Astrocyte of the spinal cord (primary cell): ENCODE results near the gene SYTL2.

Experiments
- DNase-seq: peaks from one replicate; pipeline ENCODE4 v3.0.0; 2011; ENCODE audit warnings: low read depth, low spot score
- H3K4me3 ChIP-seq: 2 replicates; pipeline ENCODE4 v1.5.1; 2011; ENCODE audit warnings: low read depth, mild to moderate bottlenecking, low read length, moderate library complexity
- CTCF ChIP-seq: IDR thresholded peaks from 2 replicates; pipeline ENCODE4 v1.5.1; 2012; ENCODE audit warnings: low read depth, mild to moderate bottlenecking, low read length, inconsistent platforms
- in situ Hi-C: cut with HindIII; loops from 2 replicates; pipeline ENCODE4 v1.10.0; 2017; ENCODE audit warnings: low sequenced_read_pairs

Gene SYTL2

GRCh38 chr11:85717429-85717828, 93.5 kb downstream of the SYTL2 start:
- H3K4me3 ChIP-seq: peak overlapping the region; percentile 43
- in situ Hi-C loops: no loop called here
- TF ChIP-seq CTCF: no peak
- no peak for DNase-seq

- in situ Hi-C loops: no loop called here
- TF ChIP-seq CTCF: no peak
- DNase-seq: no peak
- H3K4me3 ChIP-seq: no peak overlapping the region
These were observed 98.0 kb downstream of the SYTL2 start for GRCh38 chr11:85712953-85713352.

GRCh38 chr11:85710917-85711316, 100.0 kb downstream of the SYTL2 start:
- DNase-seq: no peak
- in situ Hi-C loops: no loop called here
- no peak overlapping the region for H3K4me3 ChIP-seq
- TF ChIP-seq CTCF: no peak

- no peak overlapping the region for H3K4me3 ChIP-seq
- no peak for TF ChIP-seq CTCF
- no peak for DNase-seq
- in situ Hi-C loops: no loop called here
These were observed 100.8 kb downstream of the SYTL2 start for GRCh38 chr11:85709941-85710702.

- in situ Hi-C loops: no loop called here
- H3K4me3 ChIP-seq: no peak overlapping the region
- DNase-seq: no peak
- no peak for TF ChIP-seq CTCF
These were observed 105.1 kb downstream of the SYTL2 start for GRCh38 chr11:85705800-85706199.

- H3K4me3 ChIP-seq: no peak overlapping the region
- in situ Hi-C loops: no loop called here
- DNase-seq: no peak
- no peak for TF ChIP-seq CTCF
These were observed 106.0 kb downstream of the SYTL2 start for GRCh38 chr11:85704967-85705366.
